ENCODE data around the gene NET1.

DNA sequence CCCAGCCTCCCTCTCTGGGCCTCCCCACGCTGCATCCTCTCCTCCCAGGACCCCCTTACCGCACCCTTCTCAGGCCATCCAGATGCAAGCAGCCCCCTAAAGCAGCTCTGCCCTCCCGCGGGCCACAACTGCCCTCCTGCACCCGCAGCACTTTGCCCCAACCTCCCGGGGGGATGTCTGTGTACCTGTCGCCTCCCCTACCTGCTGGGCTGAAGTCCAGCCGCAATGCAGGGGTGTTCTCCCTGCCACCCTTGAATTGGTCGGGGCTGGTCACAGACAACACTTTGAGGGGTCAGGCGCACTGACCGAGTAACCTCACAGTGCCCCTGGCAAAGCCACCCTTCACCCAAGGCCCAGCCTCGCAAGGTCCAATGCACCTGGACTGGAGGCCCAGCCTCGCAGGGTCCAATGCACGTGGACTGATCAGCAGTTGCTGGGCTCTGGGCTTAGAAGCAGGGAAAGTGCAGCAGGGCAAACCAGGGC, 95.3 kb downstream of the NET1 start:
- TF ChIP-seq, protein P1, sequence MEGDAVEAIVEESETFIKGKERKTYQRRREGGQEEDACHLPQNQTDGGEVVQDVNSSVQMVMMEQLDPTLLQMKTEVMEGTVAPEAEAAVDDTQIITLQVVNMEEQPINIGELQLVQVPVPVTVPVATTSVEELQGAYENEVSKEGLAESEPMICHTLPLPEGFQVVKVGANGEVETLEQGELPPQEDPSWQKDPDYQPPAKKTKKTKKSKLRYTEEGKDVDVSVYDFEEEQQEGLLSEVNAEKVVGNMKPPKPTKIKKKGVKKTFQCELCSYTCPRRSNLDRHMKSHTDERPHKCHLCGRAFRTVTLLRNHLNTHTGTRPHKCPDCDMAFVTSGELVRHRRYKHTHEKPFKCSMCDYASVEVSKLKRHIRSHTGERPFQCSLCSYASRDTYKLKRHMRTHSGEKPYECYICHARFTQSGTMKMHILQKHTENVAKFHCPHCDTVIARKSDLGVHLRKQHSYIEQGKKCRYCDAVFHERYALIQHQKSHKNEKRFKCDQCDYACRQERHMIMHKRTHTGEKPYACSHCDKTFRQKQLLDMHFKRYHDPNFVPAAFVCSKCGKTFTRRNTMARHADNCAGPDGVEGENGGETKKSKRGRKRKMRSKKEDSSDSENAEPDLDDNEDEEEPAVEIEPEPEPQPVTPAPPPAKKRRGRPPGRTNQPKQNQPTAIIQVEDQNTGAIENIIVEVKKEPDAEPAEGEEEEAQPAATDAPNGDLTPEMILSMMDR (IDR thresholded peaks at IDR 0.05 in 8 of 11, conservative IDR thresholded peaks at IDR 0.05 in 3 of 11) = no peak
- TF ChIP-seq POLR2A (IDR thresholded peaks at IDR 0.05) = no peak
- TF ChIP-seq POLR2AphosphoS5 (IDR thresholded peaks at IDR 0.05) = no peak
